HG03571 (cell line): ENCODE measurements around the gene PAIP2B.
A peak's percentile ranks its signal among the peaks of the same experiment; 100 is the strongest.
"Not testable (repeated sequence)": the region's sequence is repeated elsewhere in the genome, so short reads cannot be mapped to it uniquely, and the experiment has no call there.

Experiments used
- ATAC-seq: cut with Tn5 transposase; IDR thresholded peaks from one replicate; pipeline ENCODE4 v1.9.1; 2021; ENCODE audit not compliant: unreplicated experiment

The PAIP2B gene

DNA sequence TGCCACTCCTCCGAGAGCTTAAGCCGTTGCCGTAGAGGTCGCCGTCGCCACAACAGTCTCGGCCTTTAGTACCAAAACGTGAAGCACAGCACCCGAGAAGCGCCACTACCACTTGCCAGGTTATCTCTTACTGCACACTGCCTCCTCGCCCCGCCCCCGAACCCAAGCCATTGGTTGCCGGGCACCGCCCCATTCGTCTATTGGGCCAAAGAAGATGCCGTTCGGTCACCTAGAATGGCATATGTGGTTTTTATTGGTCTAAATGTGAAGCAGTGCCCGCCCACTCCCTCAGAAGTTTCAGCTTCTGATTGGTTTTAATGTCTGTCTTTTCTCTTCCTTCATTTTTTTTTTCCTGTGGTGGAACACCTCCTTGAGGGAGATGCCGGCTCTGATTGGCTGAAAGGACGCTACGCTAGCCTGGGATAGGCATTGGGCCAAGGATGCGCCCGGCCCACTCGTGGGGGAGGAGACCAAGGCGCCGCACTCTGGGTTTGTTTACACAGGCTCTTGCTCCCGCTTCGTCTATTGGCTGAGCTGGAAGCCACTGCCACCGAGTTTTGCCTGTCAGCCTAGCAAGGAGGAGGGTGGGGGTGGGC, at the start of gene PAIP2B:
Gene PAIP2B (minus strand): TSS at position 139 of the 596 bp plus-strand sequence. CDS start 24,514 bp downstream, outside the sequence.
- ATAC-seq: peak; percentile 94

DNA sequence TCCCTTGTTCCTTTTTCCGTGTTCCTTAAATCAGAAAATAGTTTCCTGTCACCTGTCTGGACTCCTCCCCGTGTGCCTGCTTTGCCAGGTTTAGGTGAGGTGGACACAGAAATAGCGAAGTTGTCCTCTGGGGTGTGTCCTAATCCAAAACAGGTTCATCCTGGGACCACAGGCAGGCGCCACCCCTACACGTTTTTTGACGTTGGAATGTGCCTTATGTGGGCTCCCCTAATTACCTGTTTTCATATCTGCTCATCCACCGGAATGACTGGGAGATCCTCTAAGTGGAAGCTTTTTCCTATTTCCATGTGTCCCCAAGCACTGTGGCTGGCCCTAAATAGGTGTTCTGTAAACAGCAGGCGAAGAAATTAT, 49.0 kb upstream of the PAIP2B start:
- no peak for ATAC-seq

GRCh38 chr2:71269511-71270090, 42.7 kb upstream of the PAIP2B start:
- ATAC-seq: no peak

- ATAC-seq: no peak
Measured at GRCh38 chr2:71263386-71263785, 36.5 kb upstream of the PAIP2B start.

DNA sequence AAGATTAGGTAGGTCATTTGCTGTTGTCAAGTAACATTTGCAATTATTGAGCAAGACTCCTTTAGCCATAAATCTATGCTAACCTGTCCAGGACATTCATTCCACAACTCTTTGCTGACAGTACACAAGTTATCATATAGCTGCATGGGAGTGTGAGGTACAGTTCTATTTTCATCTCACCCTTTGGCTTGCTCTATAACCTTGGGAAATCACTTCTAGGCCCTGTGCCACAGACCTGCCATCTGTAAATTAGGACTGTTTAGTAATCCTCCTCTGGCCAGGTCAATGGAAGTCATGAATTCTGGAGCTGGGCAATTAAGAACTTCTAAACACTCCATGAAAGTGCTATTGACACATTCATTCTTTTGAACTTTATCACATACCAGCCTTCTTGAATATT, 34.6 kb upstream of the PAIP2B start:
- no peak for ATAC-seq

GRCh38 chr2:71256421-71256820, 29.5 kb upstream of the PAIP2B start:
- no peak for ATAC-seq

- no peak for ATAC-seq
Measured at GRCh38 chr2:71254776-71255175, 27.9 kb upstream of the PAIP2B start.

DNA sequence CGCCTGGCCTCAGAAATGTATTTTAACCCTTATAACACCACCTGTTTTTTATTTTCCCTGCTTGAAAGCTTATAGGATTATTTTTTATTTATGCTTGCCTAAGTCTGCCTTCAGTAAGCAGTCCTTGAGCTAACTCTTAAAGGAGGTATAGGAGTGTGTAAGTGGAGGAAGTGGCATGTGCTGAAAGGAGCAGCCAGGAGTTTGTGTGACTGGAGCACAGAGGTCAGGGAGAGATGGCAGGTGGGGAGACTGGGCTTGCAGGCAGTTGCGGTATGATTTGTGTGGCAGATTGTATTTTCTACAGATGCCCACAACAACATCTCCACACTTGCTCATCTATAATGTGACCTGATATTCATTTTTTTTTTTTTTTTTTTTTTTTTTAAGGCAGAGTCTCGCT, 27.2 kb upstream of the PAIP2B start:
- ATAC-seq: no peak

GRCh38 chr2:71253476-71253875, 26.6 kb upstream of the PAIP2B start:
- ATAC-seq: no peak

GRCh38 chr2:71252862-71253261, 26.0 kb upstream of the PAIP2B start:
- ATAC-seq: no peak

GRCh38 chr2:71250935-71251334, 24.0 kb upstream of the PAIP2B start:
- no peak for ATAC-seq

GRCh38 chr2:71244302-71244660, 17.4 kb upstream of the PAIP2B start:
- ATAC-seq: no peak

DNA sequence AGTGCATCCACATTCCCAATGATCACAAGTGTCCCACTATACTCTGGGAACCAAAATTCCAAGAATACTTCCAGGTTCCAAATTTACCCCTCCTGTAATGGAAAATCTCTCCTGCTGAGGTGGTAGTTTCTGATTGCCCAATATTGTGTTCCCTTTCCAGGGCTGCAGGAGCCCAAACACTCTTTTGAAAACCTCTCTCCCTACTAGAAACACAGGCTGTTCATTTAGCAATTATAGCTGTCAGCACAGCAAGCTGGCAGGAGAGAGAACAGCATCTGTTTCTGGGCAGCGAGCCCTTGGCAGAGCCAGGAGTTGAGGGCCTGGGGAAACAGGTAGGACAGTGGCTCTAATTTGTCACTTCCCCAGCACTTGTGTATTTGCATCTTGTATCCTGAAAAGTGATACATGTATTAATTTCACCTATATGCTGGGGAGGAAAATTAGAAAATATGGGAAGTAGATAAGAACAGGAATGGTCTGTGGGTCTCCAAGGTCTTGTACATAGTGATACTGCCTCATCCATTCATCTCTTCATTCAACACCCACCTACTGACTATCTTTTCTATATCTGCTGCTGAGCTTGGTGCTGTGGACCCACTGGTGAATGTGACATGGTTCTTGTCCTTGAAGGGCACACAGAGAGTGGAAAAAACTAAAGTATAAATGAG, 16.9 kb upstream of the PAIP2B start:
- ATAC-seq: no peak

- no peak for ATAC-seq
Measured at GRCh38 chr2:71240794-71241193, 13.9 kb upstream of the PAIP2B start.

DNA sequence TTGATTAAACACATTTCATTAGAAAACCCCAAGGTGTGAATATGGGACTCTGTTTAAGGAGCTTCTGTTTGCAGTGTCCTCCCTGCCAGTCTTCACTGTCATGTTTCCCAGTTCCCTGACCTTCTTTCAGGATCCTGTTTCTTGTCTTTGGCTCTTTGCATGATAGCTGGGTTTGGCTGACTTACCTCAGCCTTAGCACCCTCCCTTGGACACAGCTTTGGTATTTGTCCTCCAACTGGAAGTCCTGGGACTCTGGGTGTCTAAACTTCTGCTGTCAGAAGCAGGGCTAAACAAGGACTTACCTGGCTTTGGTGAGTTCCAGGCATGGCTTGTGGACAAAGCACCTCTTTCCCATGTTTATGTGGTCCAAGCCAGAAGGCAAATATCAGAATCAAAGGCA, 11.2 kb upstream of the PAIP2B start:
- no peak for ATAC-seq

DNA sequence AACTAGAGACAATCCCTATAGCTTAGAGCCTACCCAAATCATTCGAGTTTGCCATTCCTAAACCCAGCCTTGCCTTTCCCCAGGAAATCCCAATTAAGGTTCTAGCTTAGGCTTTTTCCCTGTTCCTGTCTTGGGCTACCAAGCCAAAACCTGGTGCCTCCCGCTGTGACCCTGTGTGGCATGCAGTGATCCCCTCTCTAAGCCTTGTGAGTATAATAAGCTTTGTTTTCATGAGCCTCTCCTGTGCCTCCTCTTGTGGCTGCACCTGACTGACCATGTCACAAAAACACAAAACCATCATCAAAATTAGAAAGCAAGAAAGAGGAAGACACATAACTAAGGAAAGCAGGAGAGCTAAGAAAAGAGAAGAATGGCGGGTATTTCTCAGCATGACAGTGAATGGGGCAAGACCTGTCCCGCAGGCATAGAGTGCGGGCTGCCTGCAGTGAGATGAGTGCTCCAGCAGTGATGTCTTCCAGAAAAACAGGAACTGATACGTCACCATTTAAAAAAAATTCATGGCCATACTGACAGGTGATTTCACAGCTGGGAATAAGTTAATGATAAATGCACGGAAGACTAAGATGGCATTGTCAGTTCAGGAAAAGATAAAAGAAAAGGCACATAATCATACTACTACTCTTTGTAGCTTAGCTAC, 9.2 kb upstream of the PAIP2B start:
- no peak for ATAC-seq

GRCh38 chr2:71233072-71233471, 6.2 kb upstream of the PAIP2B start:
- not testable (repeated sequence) for ATAC-seq

DNA sequence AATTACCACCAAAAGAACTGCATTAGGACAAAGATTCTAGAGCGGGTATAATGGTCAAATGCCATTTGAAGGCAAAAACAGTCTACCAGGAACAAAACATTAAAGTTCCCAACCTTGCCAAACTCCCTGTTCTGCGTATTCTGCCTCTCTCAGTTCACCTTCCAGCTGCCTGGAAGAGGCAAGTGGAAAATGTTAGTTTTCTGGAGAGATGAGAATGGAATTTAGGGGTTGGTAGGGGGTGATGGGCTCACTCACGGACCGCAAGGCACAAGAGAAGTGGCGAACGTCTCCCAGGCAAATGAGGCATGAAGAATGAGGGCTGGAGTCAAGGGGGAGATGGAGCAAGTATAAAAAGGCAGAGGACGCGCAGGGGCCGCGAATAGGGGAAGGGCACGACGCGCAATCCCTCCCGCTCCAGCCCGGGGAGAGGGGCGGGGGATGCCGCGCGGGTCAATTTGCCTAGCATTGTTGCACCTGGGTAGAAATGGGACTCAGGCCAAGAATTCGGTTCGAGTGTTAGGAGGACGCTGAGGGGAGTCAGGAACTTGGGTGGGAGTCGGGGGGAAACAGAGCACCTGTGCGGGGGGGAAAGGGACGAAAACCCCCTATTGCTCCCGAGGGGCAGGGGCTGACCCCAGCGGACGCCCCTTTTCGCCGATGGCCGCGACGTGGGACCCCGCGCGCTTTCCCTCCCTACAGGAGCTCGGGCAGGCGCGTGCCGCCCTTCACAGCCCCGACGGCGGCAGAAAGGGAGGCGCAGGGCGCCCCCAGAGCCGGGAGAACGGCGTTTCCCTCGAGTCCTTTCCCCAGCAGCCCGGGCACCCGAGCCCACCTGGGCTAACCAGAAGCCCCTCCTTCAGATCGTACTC, 573 bp downstream of the PAIP2B start:
- peak; percentile 7 for ATAC-seq

- no peak for ATAC-seq
Measured at GRCh38 chr2:71224935-71225334, 2.0 kb downstream of the PAIP2B start.

GRCh38 chr2:71224457-71224856, 2.4 kb downstream of the PAIP2B start:
- ATAC-seq: no peak

DNA sequence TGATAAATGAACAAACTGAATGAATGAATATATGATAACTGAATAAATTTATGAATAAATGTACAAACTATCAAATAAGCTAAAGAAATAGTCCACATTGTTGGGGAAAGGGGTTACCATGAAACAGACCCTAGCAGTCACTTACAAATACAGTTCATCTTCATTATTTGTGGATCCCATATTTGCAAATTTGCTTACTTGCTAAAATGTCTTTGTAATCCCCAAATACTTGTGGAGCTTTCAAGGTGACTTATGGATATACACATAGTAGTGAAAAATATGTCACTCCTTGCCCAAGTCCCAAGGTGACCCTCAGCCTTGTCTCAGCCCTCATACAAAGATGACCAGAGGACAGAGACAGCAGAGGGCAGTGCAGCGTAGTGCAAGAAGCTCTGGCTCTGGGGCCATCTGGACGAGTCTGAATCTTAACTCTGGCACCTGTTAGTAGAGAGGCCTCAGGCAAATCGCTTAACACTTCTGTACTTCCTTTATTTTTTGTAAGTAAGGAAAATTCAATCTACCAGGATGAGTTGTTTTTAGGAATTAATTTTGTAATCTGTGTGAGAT, 3.1 kb downstream of the PAIP2B start:
- no peak for ATAC-seq
